Keratinocyte (primary cell): ENCODE data around the gene ACOT6. TPM values are rescaled to one million over a fixed set of nuclear protein-coding genes. Genes with fewer than 3 reads are reported as not detected.
"Not testable (repeated sequence)": the region's sequence is repeated elsewhere in the genome, so short reads cannot be mapped to it uniquely, and the experiment has no call there.

ENCODE experiments used
- DNase-seq: peaks from one replicate; pipeline ENCODE4 v3.0.0-alpha.2; 2011; ENCODE audit warnings: low read depth, missing footprints, low spot score
- FAIRE-seq: peaks from 2 replicates; lab custom pipeline; 2011; peaks lifted over from hg19 to GRCh38; lab: Jason Lieb, UNC
- H2AFZ ChIP-seq: 2 replicates; pipeline ENCODE4 v1.6.0; 2012; ENCODE audit warnings: low read length, control low read depth, inconsistent platforms; ENCODE audit not compliant: control insufficient read depth
- H3K27ac ChIP-seq: 2 replicates; pipeline ENCODE4 v1.5.1; 2011; ENCODE audit warnings: low read length; ENCODE audit not compliant: control insufficient read depth, insufficient read depth
- H3K27me3 ChIP-seq: 3 replicates; pipeline ENCODE4 v1.6.0; 2011; ENCODE audit warnings: low read length; ENCODE audit not compliant: control insufficient read depth, insufficient read depth; ENCODE audit errors: extremely low read depth
- H3K36me3 ChIP-seq, 2 experiments: 2 replicates in 1 of 2; 3 replicates in 1 of 2; pipeline ENCODE4 v1.5.1; 2011; ENCODE audit warnings: low read length in 2 of 2, mild to moderate bottlenecking in 1 of 2; ENCODE audit not compliant: control insufficient read depth in 2 of 2, insufficient read depth in 2 of 2; ENCODE audit errors: extremely low read depth in 1 of 2
- H3K4me1 ChIP-seq: 3 replicates; pipeline ENCODE4 v1.5.1; 2011; ENCODE audit warnings: low read length; ENCODE audit not compliant: control insufficient read depth, insufficient read depth; ENCODE audit errors: extremely low read depth
- H3K4me2 ChIP-seq: 3 replicates; pipeline ENCODE4 v1.6.0; 2011; ENCODE audit warnings: low read depth, low read length; ENCODE audit not compliant: control insufficient read depth, insufficient read depth; ENCODE audit errors: extremely low read depth
- H3K4me3 ChIP-seq, 3 experiments: fragments of 200-600 bp in 1 of 3; sonication (generic) in 1 of 3; 2 replicates in 2 of 3; 3 replicates in 1 of 3; pipeline ENCODE4 v1.5.1; 2011 to 2016; ENCODE audit warnings: low read length in 3 of 3, mild to moderate bottlenecking in 3 of 3, control low read depth in 2 of 3, inconsistent platforms in 1 of 3, low read depth in 1 of 3, mixed read lengths in 1 of 3, mixed run types in 1 of 3, moderate library complexity in 1 of 3; ENCODE audit not compliant: control insufficient read depth in 2 of 3, insufficient read depth in 2 of 3; ENCODE audit errors: extremely low read depth in 1 of 3
- H3K79me2 ChIP-seq: 2 replicates; pipeline ENCODE4 v1.6.0; 2012; ENCODE audit warnings: low read length; ENCODE audit not compliant: control insufficient read depth, insufficient read depth
- H3K9ac ChIP-seq: 3 replicates; pipeline ENCODE4 v1.6.0; 2011; ENCODE audit warnings: low read length; ENCODE audit not compliant: control insufficient read depth, insufficient read depth; ENCODE audit errors: extremely low read depth
- H3K9me1 ChIP-seq: 3 replicates; pipeline ENCODE4 v1.6.0; 2011; ENCODE audit warnings: low read length; ENCODE audit not compliant: control insufficient read depth, insufficient read depth; ENCODE audit errors: extremely low read depth
- H3K9me3 ChIP-seq: 2 replicates; pipeline ENCODE4 v1.5.1; 2012; ENCODE audit warnings: low read depth, low read length; ENCODE audit not compliant: control insufficient read depth
- H4K20me1 ChIP-seq: 3 replicates; pipeline ENCODE4 v1.6.0; 2011; ENCODE audit warnings: low read length; ENCODE audit not compliant: control insufficient read depth, insufficient read depth; ENCODE audit errors: extremely low read depth
- EZH2 ChIP-seq: IDR thresholded peaks from one replicate; pipeline ENCODE4 v1.6.1; 2012; ENCODE audit warnings: inconsistent platforms, mild to moderate bottlenecking, low read length, moderate library complexity
- dilution Hi-C: fragments of 300-500 bp; cut with MboI; formaldehyde crosslinking; loops from one replicate; pipeline ENCODE4 v1.7.0; 2020; ENCODE audit warnings: low sequenced_read_pairs; ENCODE audit not compliant: extremely low pct_ligation_motif_present
- polyA plus RNA-seq, 5 experiments: library from polyadenylated mRNA; depleted of rRNA in 3 of 5; stranded (reverse) in 3 of 5; stranded (forward) in 1 of 5; unstranded in 1 of 5; fragments of >200 nt; gene quantifications; 1 replicate in 1 of 5; 2 replicates in 3 of 5; 3 replicates in 1 of 5; pipeline versions ENCODE4 v1.2.1 to v1.2.3, GENCODE V29; 2011 to 2012; ENCODE audit warnings: missing spikeins in 2 of 5, low read depth in 1 of 5, low replicate concordance in 1 of 5
- TF ChIP-seq, protein P1 (sequence below), 3 experiments: IDR thresholded peaks in 1 of 3; conservative IDR thresholded peaks in 1 of 3; optimal IDR thresholded peaks in 1 of 3; 2 replicates in 2 of 3; 3 replicates in 1 of 3; pipeline versions ENCODE3 to v1.5.1; 2011; ENCODE audit warnings: low read length in 3 of 3, mild to moderate bottlenecking in 3 of 3, moderate library complexity in 2 of 3, control low read depth in 1 of 3, inconsistent platforms in 1 of 3; ENCODE audit not compliant: insufficient read depth in 2 of 3; ENCODE audit errors: extremely low read depth in 1 of 3

The ACOT6 gene
- polyA plus RNA-seq, 1 donor (not counting 4 experiments of a cell fraction or from before 2014, with no cell fraction given): not detected

DNA sequence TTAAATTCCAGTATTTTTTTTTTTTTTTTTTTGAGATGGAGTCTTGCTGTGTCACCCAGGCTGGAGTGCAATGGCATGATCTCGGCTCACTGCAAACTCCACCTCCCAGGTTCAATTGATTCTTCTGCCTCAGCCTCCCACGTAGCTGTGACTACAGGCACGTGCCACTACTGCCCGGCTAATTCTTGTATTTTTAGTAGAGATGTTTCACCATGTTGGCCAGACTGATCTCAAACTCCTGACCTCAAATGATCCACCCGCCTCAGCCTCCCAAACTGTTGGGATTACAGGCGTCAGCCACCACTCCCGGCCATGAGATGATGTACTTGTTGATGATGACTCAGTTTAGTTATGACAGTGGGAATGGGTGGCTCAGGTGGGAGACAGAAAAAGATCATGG is 38.1 kb upstream of the ACOT6 start:
- H3K9me3 ChIP-seq, H3K4me2 ChIP-seq, DNase-seq, H3K27me3 ChIP-seq, H3K9me1 ChIP-seq, H3K4me1 ChIP-seq, H4K20me1 ChIP-seq, H3K9ac ChIP-seq, H2AFZ ChIP-seq, H3K4me3 ChIP-seq, FAIRE-seq, dilution Hi-C loops, H3K79me2 ChIP-seq, H3K36me3 ChIP-seq, H3K27ac ChIP-seq: not testable (repeated sequence)

DNA sequence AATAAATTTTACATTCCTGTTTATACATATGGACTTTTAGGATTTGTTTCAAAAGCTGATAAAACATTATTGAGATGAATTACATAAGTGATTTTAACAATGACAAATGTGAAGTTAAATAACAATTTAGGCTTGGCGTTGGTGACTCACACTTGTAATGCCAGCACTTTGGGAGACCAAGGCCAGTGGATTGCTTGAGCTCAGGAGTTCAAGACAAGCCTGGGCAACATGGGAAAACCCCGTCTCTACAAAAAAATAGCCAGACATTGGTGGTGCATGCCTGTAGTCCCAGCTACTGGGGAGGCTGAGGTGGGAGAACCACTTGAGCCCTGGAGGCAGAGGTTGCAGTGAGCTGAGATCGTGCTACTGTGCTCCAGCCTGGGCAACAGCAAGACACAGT is 35.9 kb upstream of the ACOT6 start:
- DNase-seq: peak; percentile 59
- dilution Hi-C loops: no loop called here
- Histone ChIP-seq H3K4me1 (peaks cover 8% of the 10 kb centered on the region), H2AFZ (no peak overlapping the region), H4K20me1 (no peaks in the 10 kb centered on the region), H3K9ac (no peak overlapping the region), H3K4me2 (peak overlapping the region; percentile 32), H3K27me3 (no peaks in the 10 kb centered on the region), H3K9me1 (no peaks in the 10 kb centered on the region), H3K27ac (no peak overlapping the region), H3K79me2 (no peaks in the 10 kb centered on the region), H3K9me3 (no peaks in the 10 kb centered on the region), H3K36me3 (no peaks in the 10 kb centered on the region), H3K4me3 (no peak overlapping the region)
- no peak for FAIRE-seq
- TF ChIP-seq, protein P1, sequence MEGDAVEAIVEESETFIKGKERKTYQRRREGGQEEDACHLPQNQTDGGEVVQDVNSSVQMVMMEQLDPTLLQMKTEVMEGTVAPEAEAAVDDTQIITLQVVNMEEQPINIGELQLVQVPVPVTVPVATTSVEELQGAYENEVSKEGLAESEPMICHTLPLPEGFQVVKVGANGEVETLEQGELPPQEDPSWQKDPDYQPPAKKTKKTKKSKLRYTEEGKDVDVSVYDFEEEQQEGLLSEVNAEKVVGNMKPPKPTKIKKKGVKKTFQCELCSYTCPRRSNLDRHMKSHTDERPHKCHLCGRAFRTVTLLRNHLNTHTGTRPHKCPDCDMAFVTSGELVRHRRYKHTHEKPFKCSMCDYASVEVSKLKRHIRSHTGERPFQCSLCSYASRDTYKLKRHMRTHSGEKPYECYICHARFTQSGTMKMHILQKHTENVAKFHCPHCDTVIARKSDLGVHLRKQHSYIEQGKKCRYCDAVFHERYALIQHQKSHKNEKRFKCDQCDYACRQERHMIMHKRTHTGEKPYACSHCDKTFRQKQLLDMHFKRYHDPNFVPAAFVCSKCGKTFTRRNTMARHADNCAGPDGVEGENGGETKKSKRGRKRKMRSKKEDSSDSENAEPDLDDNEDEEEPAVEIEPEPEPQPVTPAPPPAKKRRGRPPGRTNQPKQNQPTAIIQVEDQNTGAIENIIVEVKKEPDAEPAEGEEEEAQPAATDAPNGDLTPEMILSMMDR (optimal IDR thresholded peaks at IDR 0.05 in 1 of 3, IDR thresholded peaks at IDR 0.05 in 1 of 3, conservative IDR thresholded peaks at IDR 0.05 in 1 of 3; ENCODE audit: extremely low read depth in 1 of 3, insufficient read depth in 2 of 3, low read length in 3 of 3): no peak
- no peak for TF ChIP-seq EZH2

DNA sequence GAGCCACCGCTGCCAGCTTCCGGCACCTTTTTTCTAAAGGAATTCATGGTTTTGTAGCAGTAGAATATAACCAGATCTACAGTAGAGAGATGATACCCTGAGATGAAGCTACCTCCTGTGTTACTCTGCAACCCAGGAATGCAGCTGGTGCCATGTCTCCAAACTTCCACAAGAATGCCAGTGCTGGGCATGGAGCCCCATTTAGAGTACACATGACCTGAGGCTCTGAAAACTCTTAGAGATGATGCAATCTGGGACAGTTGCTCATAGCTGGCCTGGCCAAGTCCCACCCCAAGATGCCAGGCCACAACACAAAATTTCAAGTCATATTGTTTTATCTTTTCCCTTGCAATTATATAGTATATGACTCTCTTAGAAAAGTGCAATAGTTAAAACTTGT is 35.1 kb upstream of the ACOT6 start:
- H3K27ac ChIP-seq, dilution Hi-C loops, H3K4me2 ChIP-seq, DNase-seq, H3K79me2 ChIP-seq, H3K9ac ChIP-seq, H3K36me3 ChIP-seq, H3K4me1 ChIP-seq, H3K4me3 ChIP-seq, H3K9me3 ChIP-seq, H3K27me3 ChIP-seq, H2AFZ ChIP-seq, H4K20me1 ChIP-seq, H3K9me1 ChIP-seq: not testable (repeated sequence)
- FAIRE-seq: peak; percentile 87

DNA sequence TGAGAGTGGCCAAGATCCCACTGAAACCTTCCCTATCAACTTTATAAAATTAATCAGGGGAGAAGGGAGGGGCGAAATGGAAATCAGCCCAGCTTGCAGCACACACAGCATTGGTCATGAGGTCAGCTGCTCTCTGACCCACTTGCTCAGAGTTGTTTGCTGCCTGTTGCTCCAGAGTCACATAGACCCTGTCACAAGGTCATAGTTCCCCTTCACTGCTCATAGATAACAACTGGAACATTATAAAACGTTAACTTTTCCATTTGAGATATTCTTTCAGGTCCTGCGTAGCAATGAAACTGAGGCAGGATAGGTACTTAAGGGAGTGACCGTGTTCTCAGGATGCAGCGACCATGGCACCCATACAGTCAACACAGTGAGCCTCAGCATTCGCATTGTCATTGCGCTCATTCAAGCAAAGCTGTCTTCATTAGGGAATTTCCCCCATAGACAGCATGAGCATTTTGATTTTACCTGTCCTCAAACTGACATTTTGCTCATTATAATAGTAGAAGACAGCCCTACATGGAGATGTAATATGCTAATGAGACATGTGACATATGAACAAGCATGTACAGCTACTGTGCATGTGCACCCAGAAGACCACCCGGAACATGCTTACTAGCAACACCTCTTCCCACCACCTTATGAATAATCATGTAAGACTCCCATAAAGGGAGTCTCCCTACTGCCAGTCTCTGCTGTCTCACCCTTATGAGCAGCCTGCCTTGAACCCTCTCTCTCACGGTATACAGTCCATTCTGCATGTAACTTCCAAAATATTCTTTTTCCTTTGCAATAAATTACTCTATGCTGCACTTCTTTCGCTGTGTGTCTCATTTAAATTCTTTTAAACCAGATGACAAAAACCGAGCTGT is 30.0 kb upstream of the ACOT6 start:
- dilution Hi-C loops, H3K27ac ChIP-seq, H3K4me3 ChIP-seq, H3K27me3 ChIP-seq, H3K9ac ChIP-seq, H4K20me1 ChIP-seq, H3K9me3 ChIP-seq, H2AFZ ChIP-seq, FAIRE-seq, H3K79me2 ChIP-seq, H3K4me2 ChIP-seq, H3K9me1 ChIP-seq, H3K4me1 ChIP-seq, DNase-seq, H3K36me3 ChIP-seq: not testable (repeated sequence)
